Transverse colon (tissue), 4 donors: ENCODE measurements around the gene LGALS12.

Experiments used
- CTCF ChIP-seq, 5 experiments: fragments of 200-600 bp in 3 of 5; fragments of 450-650 bp in 2 of 5; sonication (generic) in 3 of 5; IDR thresholded peaks; 1 replicate in 2 of 5; 2 replicates in 3 of 5; pipeline ENCODE4 v1.5.1; 2016 to 2017; ENCODE audit warnings: antibody characterized with exemption in 5 of 5, inconsistent platforms in 3 of 5, mild to moderate bottlenecking in 2 of 5, moderate library complexity in 1 of 5
- POLR2A ChIP-seq: fragments of 450-650 bp; IDR thresholded peaks from one replicate; pipeline ENCODE4 v1.6.1; 2016; ENCODE audit warnings: antibody characterized with exemption, mild to moderate bottlenecking, moderate library complexity
- POLR2AphosphoS5 ChIP-seq, 3 donors: sonication (generic); formaldehyde crosslinking; IDR thresholded peaks; one replicate each; pipeline ENCODE4 v1.6.1; 2016; ENCODE audit warnings: antibody characterized with exemption in 3 of 3

- no peak for TF ChIP-seq CTCF (IDR thresholded peaks at IDR 0.05)
- TF ChIP-seq POLR2AphosphoS5 (IDR thresholded peaks at IDR 0.05): no peak
- no peak for TF ChIP-seq POLR2A
These were observed 6.9 kb downstream of the LGALS12 start for GRCh38 chr11:63512816-63513215.
